HepG2 (cell line): Measurements from ENCODE around the gene VTI1B. TPM values are rescaled to one million over a fixed set of nuclear protein-coding genes. Genes with fewer than 3 reads are reported as not detected.

ENCODE experiments used
- ATAC-seq: fragments of 200-7000 bp; cut with Tn5 transposase; 3 replicates; pipeline ENCODE4 v1.9.1; 2020; ENCODE audit warnings: mild to moderate bottlenecking, moderate library complexity
- BruUV-seq: library from RNA; stranded (reverse); fragments of 400-500 nt; replicated peaks from 2 replicates; lab custom pipeline; 2021; lab: Mats Ljungman, UMichigan
- CTCF ChIA-PET: fragments of 300-600 bp; formaldehyde crosslinking; extraction: SDS; loops from one replicate; lab custom pipeline; 2021; ENCODE audit warnings: low total read pairs, inconsistent platforms, low intra/inter-chr PET ratio; lab: Yijun Ruan, JAX
- POLR2A ChIA-PET: fragments of 350-600 bp; sonication (Branson Sonifier 250); formaldehyde crosslinking; loops from one replicate; lab custom pipeline; 2020; ENCODE audit warnings: antibody characterized with exemption, inconsistent platforms; lab: Yijun Ruan, JAX
- DNase-seq: peaks from one replicate; pipeline ENCODE4 v3.0.0-alpha.2; 2015; ENCODE audit warnings: low spot score
- FAIRE-seq: peaks from 3 replicates; lab custom pipeline; 2011; peaks lifted over from hg19 to GRCh38; lab: Jason Lieb, UNC
- H2AFZ ChIP-seq: one replicate; pipeline ENCODE4 v1.6.1; 2011; ENCODE audit warnings: low read length, inconsistent platforms
- H3K27ac ChIP-seq: fragments of 300-600 bp; 3 replicates; pipeline ENCODE4 v1.8.0; 2011; ENCODE audit warnings: mixed run types, mild to moderate bottlenecking, mixed read lengths, low read length, inconsistent platforms; ENCODE audit not compliant: insufficient read depth; ENCODE audit errors: extremely low read length
- H3K27me3 ChIP-seq, 2 experiments: fragments of 200-600 bp in 1 of 2; 2 replicates in 1 of 2; 3 replicates in 1 of 2; pipeline versions ENCODE4 v1.6.0 to v1.8.0; 2011; ENCODE audit warnings: low read length in 2 of 2, mild to moderate bottlenecking in 2 of 2, moderate library complexity in 2 of 2, inconsistent platforms in 1 of 2; ENCODE audit not compliant: insufficient read depth in 2 of 2, control insufficient read depth in 1 of 2
- H3K36me3 ChIP-seq, 2 experiments: fragments of 200-600 bp in 1 of 2; replicated peaks in 1 of 2; 2 replicates in 1 of 2; 3 replicates in 1 of 2; pipeline versions ENCODE4 v1.5.1 to v1.8.0; 2011; ENCODE audit warnings: low read length in 2 of 2, inconsistent platforms in 1 of 2; ENCODE audit not compliant: insufficient read depth in 2 of 2, control insufficient read depth in 1 of 2
- H3K4me1 ChIP-seq: 2 replicates; pipeline ENCODE4 v1.5.1; 2012; ENCODE audit warnings: low read length, inconsistent platforms; ENCODE audit not compliant: insufficient read depth
- H3K4me2 ChIP-seq: 2 replicates; pipeline ENCODE4 v1.6.0; 2011; ENCODE audit warnings: low read depth, low read length, inconsistent platforms
- H3K4me3 ChIP-seq, 3 experiments: fragments of 200-600 bp in 1 of 3; sonication (generic), shearing (Covaris generic) in 1 of 3; replicated peaks in 1 of 3; 2 replicates each; pipeline ENCODE4 v1.5.1; 2011 to 2016; ENCODE audit warnings: low read length in 3 of 3, inconsistent platforms in 2 of 3, low read depth in 2 of 3, mild to moderate bottlenecking in 2 of 3, control low read depth in 1 of 3, mixed read lengths in 1 of 3; ENCODE audit not compliant: insufficient read depth in 1 of 3
- H3K79me2 ChIP-seq: one replicate; pipeline ENCODE4 v1.6.1; 2011; ENCODE audit warnings: low read length, inconsistent platforms; ENCODE audit not compliant: insufficient read depth
- H3K9ac ChIP-seq: 2 replicates; pipeline ENCODE4 v1.6.0; 2011; ENCODE audit warnings: mild to moderate bottlenecking, low read depth, low read length, inconsistent platforms; ENCODE audit not compliant: insufficient read depth
- H3K9me3 ChIP-seq: 2 replicates; pipeline ENCODE4 v1.5.1; 2012; ENCODE audit warnings: mild to moderate bottlenecking, low read length
- H4K20me1 ChIP-seq: 2 replicates; pipeline ENCODE4 v1.6.0; 2011; ENCODE audit warnings: inconsistent platforms, mild to moderate bottlenecking, low read length, moderate library complexity; ENCODE audit not compliant: insufficient read depth
- HHEX ChIP-seq: IDR thresholded peaks from 2 replicates; pipeline ENCODE4 v1.6.1; 2016; ENCODE audit warnings: control low read depth
- KLF6 ChIP-seq: IDR thresholded peaks from 2 replicates; pipeline ENCODE4 v1.8.0; 2016; ENCODE audit warnings: missing biosample characterization, missing genetic modification reagents
- SNAI1 ChIP-seq: sonication (generic); formaldehyde crosslinking; IDR thresholded peaks from 2 replicates; pipeline ENCODE4 v1.5.0; 2020; ENCODE audit warnings: mild to moderate bottlenecking, missing genetic modification reagents, borderline replicate concordance
- TOPORS ChIP-seq: sonication (generic); formaldehyde crosslinking; IDR thresholded peaks from 2 replicates; pipeline ENCODE4 v1.8.0; 2023; ENCODE audit warnings: mild to moderate bottlenecking, missing genetic modification reagents
- ZFP36L1 ChIP-seq: sonication (generic); formaldehyde crosslinking; IDR thresholded peaks from 2 replicates; pipeline ENCODE4 v1.8.0; 2022; ENCODE audit warnings: mild to moderate bottlenecking, missing genetic modification reagents, moderate library complexity
- ZNF343 ChIP-seq: sonication (generic); formaldehyde crosslinking; IDR thresholded peaks from 2 replicates; pipeline ENCODE4 v1.4.0; 2020; ENCODE audit warnings: mild to moderate bottlenecking, missing genetic modification reagents
- ZNF646 ChIP-seq: sonication (generic); formaldehyde crosslinking; IDR thresholded peaks from 2 replicates; pipeline ENCODE4 v1.9.0; 2021; ENCODE audit warnings: mild to moderate bottlenecking, missing genetic modification reagents
- WGBS: methylation state at CpG from one replicate; pipeline ENCODE4 v1.1.6; 2017; ENCODE audit warnings: low lambda C conversion rate; 5-methylcytosine and 5-hydroxymethylcytosine counted together
- in situ Hi-C: cut with HindIII; loops from 2 replicates; pipeline ENCODE4 v1.10.0; 2017; ENCODE audit warnings: low pct_unique_long_range_greater_than_20kb; ENCODE audit not compliant: extremely low pct_ligation_motif_present
- intact Hi-C: fragments of 100-400 bp; cut with micrococcal nuclease; formaldehyde crosslinking; loops from one replicate; pipeline ENCODE4 v1.10.0; 2022; ENCODE audit not compliant: unreplicated experiment
- polyA plus RNA-seq, 8 experiments: library from polyadenylated mRNA; depleted of rRNA in 3 of 8; stranded (reverse) in 7 of 8; unstranded in 1 of 8; fragments of >200 nt; fragmentation: Illumina TruSeq in 4 of 8; extraction: Trizol in 4 of 8; gene quantifications; 2 replicates each; pipeline versions ENCODE4 v1.2.1 to v1.2.3, GENCODE V29; 2011 to 2016; ENCODE audit warnings: low read depth in 4 of 8, missing spikeins in 1 of 8, mixed read lengths in 1 of 8; ENCODE audit not compliant: insufficient read depth in 1 of 8
- total RNA-seq, 5 experiments: library from RNA; depleted of rRNA; stranded (reverse); fragments of >200 nt; fragmentation: Illumina TruSeq; extraction: Trizol; gene quantifications; 2 replicates each; pipeline ENCODE4 v1.2.3, GENCODE V29; 2016; ENCODE audit warnings: low read depth in 1 of 5
- TF ChIP-seq, protein P1 (sequence below): sonication (generic); formaldehyde crosslinking; IDR thresholded peaks from 2 replicates; pipeline ENCODE4 v1.4.0; 2020; ENCODE audit warnings: missing genetic modification reagents, borderline replicate concordance
- TF ChIP-seq, protein P2 (sequence below): sonication (generic); formaldehyde crosslinking; IDR thresholded peaks from 2 replicates; pipeline ENCODE4 v1.4.0; 2020; ENCODE audit warnings: mild to moderate bottlenecking, missing genetic modification reagents, borderline replicate concordance

The VTI1B gene
- total and polyA plus RNA-seq, 2 of the 13 experiments (the other 11 are each of a cell fraction or from before 2014, with no cell fraction given), result 39.0 to 103 TPM

GRCh38 chr14:67721875-67722274, 47.4 kb upstream of the VTI1B start (continued):
- TF ChIP-seq ZNF646 (CRISPR knock-in tag) (no peak), SNAI1 (CRISPR knock-in tag) (no peak)

DNA sequence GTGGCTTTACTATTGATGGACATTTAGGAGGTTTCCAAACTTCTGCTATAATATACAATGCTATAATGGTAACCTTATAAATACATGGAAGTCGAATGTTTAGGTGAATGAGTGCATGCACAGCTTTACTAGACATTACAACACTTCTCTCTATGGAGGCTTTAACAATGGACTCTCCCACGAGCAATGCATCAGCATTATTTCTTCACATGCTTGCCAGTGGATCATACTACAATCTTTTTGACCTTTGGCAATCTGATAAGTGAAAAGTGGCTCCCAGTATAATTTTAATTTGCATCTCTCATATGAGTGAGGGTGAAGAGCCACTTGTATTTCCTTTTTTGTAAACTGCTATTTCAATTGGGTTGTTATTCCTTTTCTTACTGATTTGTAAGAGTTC, 45.4 kb upstream of the VTI1B start:
- Histone ChIP-seq H3K9me3 (no peaks in the 10 kb centered on the region), H3K79me2 (no peaks in the 10 kb centered on the region), H3K27me3 (no peaks in the 10 kb centered on the region), H3K27ac (no peak overlapping the region), H3K4me2 (no peak overlapping the region), H3K36me3 (no peaks in the 10 kb centered on the region), H3K4me1 (peaks cover 58% of the 10 kb centered on the region), H3K4me3 (no peak overlapping the region), H3K9ac (no peak overlapping the region), H4K20me1 (no peaks in the 10 kb centered on the region), H2AFZ (no peak overlapping the region)
- intact Hi-C loops, result no loop called here
- no peak for FAIRE-seq
- no peak for DNase-seq
- BruUV-seq, result no TSS peak
- ATAC-seq, result no peak
- POLR2A ChIA-PET, result interaction anchor here (2.0 kb wide), 1 partner anchor 9 kb away, joined by 9 read pairs; no protein-coding TSS in a partner anchor
- in situ Hi-C loops, result no loop called here
- WGBS, result 7% methylated on average over 2 of the region's 2 CpGs
- CTCF ChIA-PET, result no interaction called here
- TF ChIP-seq KLF6 (CRISPR knock-in tag) (no peak), ZFP36L1 (CRISPR knock-in tag) (no peak), TOPORS (CRISPR knock-in tag) (no peak), ZNF343 (CRISPR knock-in tag) (no peak), HHEX (CRISPR knock-in tag) (no peak)
- TF ChIP-seq, protein P1, sequence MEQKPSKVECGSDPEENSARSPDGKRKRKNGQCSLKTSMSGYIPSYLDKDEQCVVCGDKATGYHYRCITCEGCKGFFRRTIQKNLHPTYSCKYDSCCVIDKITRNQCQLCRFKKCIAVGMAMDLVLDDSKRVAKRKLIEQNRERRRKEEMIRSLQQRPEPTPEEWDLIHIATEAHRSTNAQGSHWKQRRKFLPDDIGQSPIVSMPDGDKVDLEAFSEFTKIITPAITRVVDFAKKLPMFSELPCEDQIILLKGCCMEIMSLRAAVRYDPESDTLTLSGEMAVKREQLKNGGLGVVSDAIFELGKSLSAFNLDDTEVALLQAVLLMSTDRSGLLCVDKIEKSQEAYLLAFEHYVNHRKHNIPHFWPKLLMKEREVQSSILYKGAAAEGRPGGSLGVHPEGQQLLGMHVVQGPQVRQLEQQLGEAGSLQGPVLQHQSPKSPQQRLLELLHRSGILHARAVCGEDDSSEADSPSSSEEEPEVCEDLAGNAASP, result no peak
- TF ChIP-seq, protein P2, sequence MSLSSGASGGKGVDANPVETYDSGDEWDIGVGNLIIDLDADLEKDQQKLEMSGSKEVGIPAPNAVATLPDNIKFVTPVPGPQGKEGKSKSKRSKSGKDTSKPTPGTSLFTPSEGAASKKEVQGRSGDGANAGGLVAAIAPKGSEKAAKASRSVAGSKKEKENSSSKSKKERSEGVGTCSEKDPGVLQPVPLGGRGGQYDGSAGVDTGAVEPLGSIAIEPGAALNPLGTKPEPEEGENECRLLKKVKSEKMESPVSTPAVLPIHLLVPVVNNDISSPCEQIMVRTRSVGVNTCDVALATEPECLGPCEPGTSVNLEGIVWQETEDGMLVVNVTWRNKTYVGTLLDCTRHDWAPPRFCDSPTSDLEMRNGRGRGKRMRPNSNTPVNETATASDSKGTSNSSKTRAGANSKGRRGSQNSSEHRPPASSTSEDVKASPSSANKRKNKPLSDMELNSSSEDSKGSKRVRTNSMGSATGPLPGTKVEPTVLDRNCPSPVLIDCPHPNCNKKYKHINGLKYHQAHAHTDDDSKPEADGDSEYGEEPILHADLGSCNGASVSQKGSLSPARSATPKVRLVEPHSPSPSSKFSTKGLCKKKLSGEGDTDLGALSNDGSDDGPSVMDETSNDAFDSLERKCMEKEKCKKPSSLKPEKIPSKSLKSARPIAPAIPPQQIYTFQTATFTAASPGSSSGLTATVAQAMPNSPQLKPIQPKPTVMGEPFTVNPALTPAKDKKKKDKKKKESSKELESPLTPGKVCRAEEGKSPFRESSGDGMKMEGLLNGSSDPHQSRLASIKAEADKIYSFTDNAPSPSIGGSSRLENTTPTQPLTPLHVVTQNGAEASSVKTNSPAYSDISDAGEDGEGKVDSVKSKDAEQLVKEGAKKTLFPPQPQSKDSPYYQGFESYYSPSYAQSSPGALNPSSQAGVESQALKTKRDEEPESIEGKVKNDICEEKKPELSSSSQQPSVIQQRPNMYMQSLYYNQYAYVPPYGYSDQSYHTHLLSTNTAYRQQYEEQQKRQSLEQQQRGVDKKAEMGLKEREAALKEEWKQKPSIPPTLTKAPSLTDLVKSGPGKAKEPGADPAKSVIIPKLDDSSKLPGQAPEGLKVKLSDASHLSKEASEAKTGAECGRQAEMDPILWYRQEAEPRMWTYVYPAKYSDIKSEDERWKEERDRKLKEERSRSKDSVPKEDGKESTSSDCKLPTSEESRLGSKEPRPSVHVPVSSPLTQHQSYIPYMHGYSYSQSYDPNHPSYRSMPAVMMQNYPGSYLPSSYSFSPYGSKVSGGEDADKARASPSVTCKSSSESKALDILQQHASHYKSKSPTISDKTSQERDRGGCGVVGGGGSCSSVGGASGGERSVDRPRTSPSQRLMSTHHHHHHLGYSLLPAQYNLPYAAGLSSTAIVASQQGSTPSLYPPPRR, result no peak
